ENCODE measurements around the gene SPDEF. TPM values are rescaled to one million over a fixed set of nuclear protein-coding genes. Genes with fewer than 3 reads are reported as not detected.

Gene SPDEF
- total RNA-seq, 2 experiments from 2014 or later, result not detected

- ChIA-PET CTCF (interaction anchor here (3.2 kb wide), 1 partner anchor 28 kb away, joined by 10 read pairs; no protein-coding TSS in a partner anchor), POLR2A (interaction anchor here (0.6 to 1.7 kb wide), 2 partner anchors 10 to 182 kb away, joined by 3 to 5 read pairs; no protein-coding TSS in a partner anchor)
- Mint-ChIP-seq H3K4me1 (ENCODE audit: low read depth) (no peaks in the 10 kb centered on the region), H3K9me3 (no peaks in the 10 kb centered on the region), H3K36me3 (ENCODE audit: low read depth) (no peaks in the 10 kb centered on the region), H3K4me3 (no peak overlapping the region), H3K27ac (no peak overlapping the region), H3K27me3 (no peaks in the 10 kb centered on the region)
- TF ChIP-seq CTCF (IDR thresholded peaks at IDR 0.05), result no peak
- ATAC-seq, result no peak
- intact Hi-C loops (cut with micrococcal nuclease), result no loop called here
- no peak for DNase-seq
Observed at GRCh38 chr6:34580707-34581560, 24.8 kb upstream of the SPDEF start.

DNA sequence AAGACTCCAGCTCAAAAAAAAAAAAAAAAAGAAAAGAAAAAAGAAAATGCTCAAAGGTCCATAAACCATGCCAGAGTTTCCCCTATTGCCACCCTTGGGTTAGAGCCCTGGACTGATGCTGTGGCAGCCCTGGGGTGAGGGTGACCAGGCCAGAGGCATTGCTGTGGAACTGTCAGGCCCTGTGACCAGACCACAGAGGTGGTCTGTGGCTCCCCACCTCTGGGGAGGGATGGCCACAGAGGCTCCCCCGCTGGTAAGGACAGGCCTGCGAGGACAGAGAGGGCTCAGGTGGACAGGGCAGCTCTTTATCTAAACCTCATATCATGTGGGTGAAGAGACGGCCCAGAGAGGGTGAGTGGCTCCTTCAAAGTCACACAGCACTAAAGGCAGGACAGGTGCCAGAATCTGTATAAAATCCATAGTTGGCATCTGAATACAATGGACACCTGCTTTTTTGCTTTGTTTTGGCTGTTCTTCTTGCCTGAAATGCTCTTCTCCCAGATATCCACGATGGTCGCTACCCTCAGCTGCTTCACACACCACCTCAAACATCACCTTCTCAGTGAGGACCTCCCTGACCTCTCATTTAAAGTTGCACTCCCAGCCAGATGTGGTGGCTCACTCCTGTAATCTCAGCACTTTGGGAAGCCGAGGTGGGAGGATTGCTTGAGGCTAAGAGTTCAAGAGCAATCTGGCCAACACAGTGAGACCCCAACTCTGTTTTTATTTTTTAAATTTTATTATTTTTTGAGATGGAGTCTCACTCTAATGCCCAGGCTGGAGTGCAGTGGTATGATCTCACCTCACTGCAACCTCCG lies 22.5 kb upstream of the SPDEF start:
- H3K36me3 Mint-ChIP-seq (ENCODE audit: low read depth), result no peaks in the 10 kb centered on the region
- no peak overlapping the region for H3K27ac Mint-ChIP-seq
- ATAC-seq (no peak), DNase-seq (no peak)
- intact Hi-C loops (cut with micrococcal nuclease), result no loop called here
- no peaks in the 10 kb centered on the region for H3K9me3 Mint-ChIP-seq
- no peak overlapping the region for H3K4me3 Mint-ChIP-seq
- H3K4me1 Mint-ChIP-seq (ENCODE audit: low read depth), result no peaks in the 10 kb centered on the region
- CTCF ChIA-PET, result no interaction called here
- no peaks in the 10 kb centered on the region for H3K27me3 Mint-ChIP-seq
- POLR2A ChIA-PET, result no interaction called here
- TF ChIP-seq CTCF (IDR thresholded peaks at IDR 0.05), result no peak

DNA sequence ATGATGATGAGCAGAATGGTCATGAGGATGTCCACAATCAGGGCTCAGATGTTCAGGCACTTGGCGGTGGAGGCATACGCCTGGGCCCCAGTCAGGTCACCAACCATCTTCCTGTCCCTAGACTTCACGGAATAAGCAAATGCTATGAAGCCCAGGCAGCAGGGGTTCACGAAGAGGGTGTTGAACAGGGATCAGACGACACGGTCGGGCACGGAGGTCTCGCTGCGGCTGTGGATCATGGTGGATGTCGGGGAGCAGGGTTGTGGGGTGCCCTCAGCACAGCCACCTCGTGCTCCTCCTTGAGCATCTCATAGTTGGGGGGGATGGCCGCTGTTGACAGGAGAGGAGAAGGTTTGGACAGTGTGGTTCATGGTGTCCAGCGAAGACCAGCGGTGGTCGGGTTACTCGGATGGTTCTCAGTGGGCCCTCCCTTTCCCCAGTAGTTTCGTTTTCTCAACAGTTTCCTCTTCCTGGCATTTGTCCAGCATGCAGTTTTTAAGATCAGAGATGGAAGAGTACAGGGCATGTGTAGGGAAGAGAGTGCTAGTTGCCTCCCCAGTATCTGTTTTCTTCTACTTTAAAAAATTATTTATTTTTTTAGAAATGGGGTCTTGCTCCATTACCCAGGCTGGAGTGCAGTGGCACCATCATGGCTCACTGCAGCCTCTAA lies 20.3 kb upstream of the SPDEF start:
- intact Hi-C loops (cut with micrococcal nuclease), result no loop called here
- no peak for TF ChIP-seq CTCF (IDR thresholded peaks at IDR 0.05)
- Mint-ChIP-seq H3K27ac (no peak overlapping the region), H3K36me3 (ENCODE audit: low read depth) (no peaks in the 10 kb centered on the region), H3K4me1 (ENCODE audit: low read depth) (no peaks in the 10 kb centered on the region), H3K27me3 (no peaks in the 10 kb centered on the region), H3K4me3 (no peak overlapping the region), H3K9me3 (no peaks in the 10 kb centered on the region)
- ATAC-seq (no peak), DNase-seq (no peak)
- POLR2A ChIA-PET, result interaction anchor here (0.6 kb wide), 1 partner anchor 19 kb away, joined by 3 read pairs; no protein-coding TSS in a partner anchor
- CTCF ChIA-PET, result no interaction called here

DNA sequence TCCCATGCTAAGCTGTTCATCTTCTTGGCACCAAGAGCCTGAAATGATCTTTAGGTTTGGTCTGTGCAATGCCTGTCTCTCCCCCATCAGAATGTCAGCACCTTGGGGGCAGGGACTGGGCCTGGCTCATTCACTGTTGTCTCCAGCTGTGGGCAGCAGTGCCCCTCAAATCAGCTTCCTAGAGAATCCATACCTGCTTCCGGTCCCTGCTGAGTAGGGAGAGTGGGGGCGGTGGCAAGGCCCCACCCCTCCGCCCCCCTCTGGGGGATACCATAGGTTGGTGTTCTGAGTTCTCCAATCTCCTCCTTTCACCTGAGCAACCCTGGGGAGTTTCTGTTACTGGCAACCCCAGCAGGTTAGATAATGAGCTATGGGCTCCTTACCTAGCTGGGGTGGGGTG lies 19.2 kb upstream of the SPDEF start:
- ATAC-seq (no peak), DNase-seq (no peak)
- POLR2A ChIA-PET, result interaction anchor here (0.6 kb wide), 1 partner anchor 1334 kb away, joined by 3 read pairs; no protein-coding TSS in a partner anchor
- H3K36me3 Mint-ChIP-seq (ENCODE audit: low read depth), result no peaks in the 10 kb centered on the region
- intact Hi-C loops (cut with micrococcal nuclease), result no loop called here
- no peaks in the 10 kb centered on the region for H3K27me3 Mint-ChIP-seq
- no peak for TF ChIP-seq CTCF (IDR thresholded peaks at IDR 0.05)
- H3K9me3 Mint-ChIP-seq, result no peaks in the 10 kb centered on the region
- H3K27ac Mint-ChIP-seq, result no peak overlapping the region
- no peak overlapping the region for H3K4me3 Mint-ChIP-seq
- CTCF ChIA-PET, result interaction anchor here (1.3 kb wide), 1 partner anchor 48 kb away, joined by 3 read pairs; no protein-coding TSS in a partner anchor
- H3K4me1 Mint-ChIP-seq (ENCODE audit: low read depth), result no peaks in the 10 kb centered on the region

Data from activated CD8-positive, alpha-beta T cell treated with anti-CD3 and anti-CD28 coated beads for 36 hours (primary cell).